ENCODE measurements around the gene SMAD6. TPM values are rescaled to one million over a fixed set of nuclear protein-coding genes. Genes with fewer than 3 reads are reported as not detected.

The SMAD6 gene
- total RNA-seq, 4 donors from 2014 or later = 59.3 to 118 (median 62.3) TPM

GRCh38 chr15:66780172-66780972 lies 78.3 kb downstream of the SMAD6 start:
- intact Hi-C loops (cut with DNase I) = no loop called here
- H3K27ac ChIP-seq = peak overlapping the region; percentile 60 to 92 (median 71)
- DNase-seq = peak; percentile 83 to 85
- H3K4me1 ChIP-seq = peaks cover 22 to 53% of the 10 kb centered on the region in 2 donors
- no peak for TF ChIP-seq CTCF (IDR thresholded peaks at IDR 0.05)
- no peaks in the 10 kb centered on the region for H3K9me3 ChIP-seq
- no peaks in the 10 kb centered on the region for H3K27me3 ChIP-seq
- no peak overlapping the region for H3K4me3 ChIP-seq (replicated peaks in 1 of 3)
- H3K36me3 ChIP-seq = peaks cover 5 to 7% of the 10 kb centered on the region in 2 donors
- 74 to 76% methylated on average over 19 to 20 of the region's 21 CpGs for WGBS, 2 donors

GRCh38 chr15:66780973-66781718 lies 79.1 kb downstream of the SMAD6 start:
- WGBS, 2 donors = 96 to 97% methylated on average over 45 to 46 of the region's 73 CpGs
- TF ChIP-seq POLR2A (IDR thresholded peaks at IDR 0.05) (no peak), CTCF (IDR thresholded peaks at IDR 0.05) (no peak)
- intact Hi-C loops (cut with DNase I) = no loop called here

GRCh38 chr15:66782785-66783184 lies 80.7 kb downstream of the SMAD6 start:
- no peak overlapping the region for H3K27ac ChIP-seq
- H3K9me3 ChIP-seq = no peaks in the 10 kb centered on the region
- DNase-seq = no peak
- no peak overlapping the region for H3K4me3 ChIP-seq (replicated peaks in 1 of 3)
- no peaks in the 10 kb centered on the region for H3K27me3 ChIP-seq
- H3K4me1 ChIP-seq = peaks cover 10 to 29% of the 10 kb centered on the region in 2 donors
- peaks cover 5 to 7% of the 10 kb centered on the region in 2 donors for H3K36me3 ChIP-seq
- WGBS, 2 donors = 83 to 87% methylated on average over 3 of the region's 3 CpGs
- intact Hi-C loops (cut with DNase I) = no loop called here
- TF ChIP-seq POLR2A (IDR thresholded peaks at IDR 0.05) = no peak
- no peak for TF ChIP-seq CTCF (IDR thresholded peaks at IDR 0.05)

More at GRCh38 chr15:66780973-66781718, 79.1 kb downstream of the SMAD6 start:
- no peak for DNase-seq
- H3K4me1 ChIP-seq = peaks cover 14 to 45% of the 10 kb centered on the region in 2 donors
- no peaks in the 10 kb centered on the region for H3K9me3 ChIP-seq
- H3K27me3 ChIP-seq = no peaks in the 10 kb centered on the region
- no peak overlapping the region for H3K27ac ChIP-seq
- H3K36me3 ChIP-seq = peaks cover 5 to 7% of the 10 kb centered on the region in 2 donors
- no peak overlapping the region for H3K4me3 ChIP-seq (replicated peaks in 1 of 3)

GRCh38 chr15:66783314-66783713 lies 81.3 kb downstream of the SMAD6 start:
- peaks cover 10 to 23% of the 10 kb centered on the region in 2 donors for H3K4me1 ChIP-seq
- 91 to 95% methylated on average over 5 of the region's 5 CpGs for WGBS, 2 donors
- TF ChIP-seq CTCF (IDR thresholded peaks at IDR 0.05) (no peak), POLR2A (IDR thresholded peaks at IDR 0.05) (no peak)
- no peaks in the 10 kb centered on the region for H3K27me3 ChIP-seq
- peaks cover 5 to 7% of the 10 kb centered on the region in 2 donors for H3K36me3 ChIP-seq
- H3K27ac ChIP-seq = no peak overlapping the region
- no peak for DNase-seq
- H3K9me3 ChIP-seq = no peaks in the 10 kb centered on the region
- intact Hi-C loops (cut with DNase I) = no loop called here
- no peak overlapping the region for H3K4me3 ChIP-seq (replicated peaks in 1 of 3)

GRCh38 chr15:66783725-66784124 lies 81.7 kb downstream of the SMAD6 start:
- H3K27me3 ChIP-seq = no peaks in the 10 kb centered on the region
- no peak for DNase-seq
- WGBS, 2 donors = 84 to 90% methylated on average over 7 of the region's 7 CpGs
- H3K9me3 ChIP-seq = no peaks in the 10 kb centered on the region
- no peak overlapping the region for H3K27ac ChIP-seq
- H3K36me3 ChIP-seq = peaks cover 5 to 7% of the 10 kb centered on the region in 2 donors
- no peak for TF ChIP-seq POLR2A (IDR thresholded peaks at IDR 0.05)
- TF ChIP-seq CTCF (IDR thresholded peaks at IDR 0.05) = no peak
- H3K4me1 ChIP-seq = peaks cover 10 to 19% of the 10 kb centered on the region in 2 donors
- intact Hi-C loops (cut with DNase I) = no loop called here
- H3K4me3 ChIP-seq (replicated peaks in 1 of 3) = no peak overlapping the region
